NCI-H1105 (cell line): ENCODE measurements around the gene DLG2.

Source experiments
- DNase-seq: peaks from one replicate; lab custom pipeline; 2025; lab: John Stamatoyannopoulos, UW

DLG2 gene

GRCh38 chr11:83528225-83528624 is 2098.9 kb downstream of the DLG2 start:
- DNase-seq: no peak

GRCh38 chr11:83523676-83524075 is 2103.5 kb downstream of the DLG2 start:
- DNase-seq: no peak

- DNase-seq: no peak
Observed at GRCh38 chr11:83522911-83523310, 2104.2 kb downstream of the DLG2 start.

GRCh38 chr11:83521647-83522596 is 2105.2 kb downstream of the DLG2 start:
- DNase-seq: peak; percentile 52

- no peak for DNase-seq
Observed at GRCh38 chr11:83520849-83521248, 2106.3 kb downstream of the DLG2 start.

- DNase-seq: no peak
Observed at GRCh38 chr11:83511646-83512045, 2115.5 kb downstream of the DLG2 start.

- no peak for DNase-seq
Observed at GRCh38 chr11:83510530-83511460, 2116.3 kb downstream of the DLG2 start.

- no peak for DNase-seq
Observed at GRCh38 chr11:83508804-83509203, 2118.3 kb downstream of the DLG2 start.

GRCh38 chr11:83502041-83502440 is 2125.1 kb downstream of the DLG2 start:
- DNase-seq: no peak

- DNase-seq: no peak
Observed at GRCh38 chr11:83493917-83494316, 2133.2 kb downstream of the DLG2 start.

GRCh38 chr11:83493034-83493433 is 2134.1 kb downstream of the DLG2 start:
- no peak for DNase-seq

- DNase-seq: no peak
Observed at GRCh38 chr11:83483808-83484207, 2143.3 kb downstream of the DLG2 start.

GRCh38 chr11:83480811-83481210 is 2146.3 kb downstream of the DLG2 start:
- no peak for DNase-seq

- no peak for DNase-seq
Observed at GRCh38 chr11:83480251-83480650, 2146.9 kb downstream of the DLG2 start.

GRCh38 chr11:83477772-83478171 is 2149.4 kb downstream of the DLG2 start:
- no peak for DNase-seq

- no peak for DNase-seq
Observed at GRCh38 chr11:83475760-83476159, 2151.4 kb downstream of the DLG2 start.

- DNase-seq: no peak
Observed at GRCh38 chr11:83473743-83474142, 2153.4 kb downstream of the DLG2 start.

GRCh38 chr11:83472806-83473205 is 2154.3 kb downstream of the DLG2 start:
- DNase-seq: no peak

GRCh38 chr11:83471831-83472727 is 2155.1 kb downstream of the DLG2 start:
- no peak for DNase-seq

GRCh38 chr11:83467837-83468236 is 2159.3 kb downstream of the DLG2 start:
- DNase-seq: no peak

GRCh38 chr11:83464160-83464944 is 2162.8 kb downstream of the DLG2 start:
- DNase-seq: peak; percentile 11
